ENCODE measurements around the gene ACAP2. TPM values are rescaled to one million over a fixed set of nuclear protein-coding genes. Genes with fewer than 3 reads are reported as not detected.

ACAP2 gene
- total RNA-seq, 4 donors from 2014 or later = 41.9 to 53.2 (median 48.0) TPM

DNA sequence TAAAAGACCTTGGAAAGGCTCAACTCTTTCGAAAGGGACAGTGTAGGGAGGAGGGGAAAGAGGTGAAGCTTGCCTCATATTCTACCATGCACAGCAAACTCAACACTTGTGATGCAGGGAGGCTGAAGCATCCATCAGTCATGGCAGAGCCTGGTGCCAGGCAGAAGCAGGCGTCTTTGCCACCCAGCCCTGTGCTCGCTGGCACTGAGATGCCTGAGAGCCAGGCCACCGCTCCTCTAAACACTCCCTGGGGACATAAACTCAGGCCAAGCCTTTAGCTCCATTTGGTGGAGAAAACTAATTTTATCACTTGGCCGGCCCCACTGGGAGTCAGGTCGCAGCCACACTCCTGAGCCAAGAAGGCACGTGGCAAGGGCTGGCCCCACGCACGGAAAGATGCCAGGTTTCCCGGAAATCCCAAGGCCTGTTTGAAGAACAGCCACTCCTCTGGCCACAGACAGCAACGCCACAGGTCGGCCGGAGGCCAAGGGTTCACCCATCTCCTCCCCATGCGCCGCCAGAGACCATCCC is 202.6 kb downstream of the ACAP2 start:
- H3K36me3 ChIP-seq = no peaks in the 10 kb centered on the region
- 40% methylated on average over 8 of the region's 15 CpGs for WGBS
- no peak for TF ChIP-seq EP300 (IDR thresholded peaks at IDR 0.05)
- TF ChIP-seq, protein P1, sequence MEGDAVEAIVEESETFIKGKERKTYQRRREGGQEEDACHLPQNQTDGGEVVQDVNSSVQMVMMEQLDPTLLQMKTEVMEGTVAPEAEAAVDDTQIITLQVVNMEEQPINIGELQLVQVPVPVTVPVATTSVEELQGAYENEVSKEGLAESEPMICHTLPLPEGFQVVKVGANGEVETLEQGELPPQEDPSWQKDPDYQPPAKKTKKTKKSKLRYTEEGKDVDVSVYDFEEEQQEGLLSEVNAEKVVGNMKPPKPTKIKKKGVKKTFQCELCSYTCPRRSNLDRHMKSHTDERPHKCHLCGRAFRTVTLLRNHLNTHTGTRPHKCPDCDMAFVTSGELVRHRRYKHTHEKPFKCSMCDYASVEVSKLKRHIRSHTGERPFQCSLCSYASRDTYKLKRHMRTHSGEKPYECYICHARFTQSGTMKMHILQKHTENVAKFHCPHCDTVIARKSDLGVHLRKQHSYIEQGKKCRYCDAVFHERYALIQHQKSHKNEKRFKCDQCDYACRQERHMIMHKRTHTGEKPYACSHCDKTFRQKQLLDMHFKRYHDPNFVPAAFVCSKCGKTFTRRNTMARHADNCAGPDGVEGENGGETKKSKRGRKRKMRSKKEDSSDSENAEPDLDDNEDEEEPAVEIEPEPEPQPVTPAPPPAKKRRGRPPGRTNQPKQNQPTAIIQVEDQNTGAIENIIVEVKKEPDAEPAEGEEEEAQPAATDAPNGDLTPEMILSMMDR (IDR thresholded peaks at IDR 0.05) = no peak
- no peak for TF ChIP-seq POLR2A (IDR thresholded peaks at IDR 0.05)
- no peak for TF ChIP-seq POLR2AphosphoS5 (IDR thresholded peaks at IDR 0.05)
- peak overlapping the region; percentile 84 for H3K27ac ChIP-seq
- H3K4me3 ChIP-seq = no peak overlapping the region
- peaks cover 33% of the 10 kb centered on the region for H3K4me1 ChIP-seq
- no peaks in the 10 kb centered on the region for H3K9me3 ChIP-seq
- H3K27me3 ChIP-seq = no peaks in the 10 kb centered on the region
- peak in 1 of 2 donors; percentile 81 for DNase-seq (ENCODE audit: low spot score in 2 of 2)

- TF ChIP-seq EP300 (IDR thresholded peaks at IDR 0.05) (no peak), POLR2AphosphoS5 (IDR thresholded peaks at IDR 0.05) (no peak), POLR2A (IDR thresholded peaks at IDR 0.05) (no peak)
- TF ChIP-seq, protein P1 (IDR thresholded peaks at IDR 0.05) = no peak
- Histone ChIP-seq H3K27me3 (no peaks in the 10 kb centered on the region), H3K36me3 (no peaks in the 10 kb centered on the region), H3K27ac (peak overlapping the region; percentile 84), H3K4me3 (no peak overlapping the region), H3K4me1 (peaks cover 33% of the 10 kb centered on the region), H3K9me3 (no peaks in the 10 kb centered on the region)
- WGBS = 79% methylated on average over 3 of the region's 3 CpGs
- peak in 1 of 2 donors; percentile 40 for DNase-seq (ENCODE audit: low spot score in 2 of 2)
Measured at GRCh38 chr3:195239121-195239520, 203.7 kb downstream of the ACAP2 start.

- H3K27ac ChIP-seq = peak overlapping the region; percentile 84
- H3K27me3 ChIP-seq = no peaks in the 10 kb centered on the region
- no peak overlapping the region for H3K4me3 ChIP-seq
- WGBS = 69% methylated on average over 10 of the region's 10 CpGs
- peak in 1 of 2 donors; percentile 81 for DNase-seq (ENCODE audit: low spot score in 2 of 2)
- peaks cover 33% of the 10 kb centered on the region for H3K4me1 ChIP-seq
- no peaks in the 10 kb centered on the region for H3K36me3 ChIP-seq
- TF ChIP-seq POLR2AphosphoS5 (IDR thresholded peaks at IDR 0.05) (peak in 1 of 3 donors; percentile 29), EP300 (IDR thresholded peaks at IDR 0.05) (peak; percentile 40)
- TF ChIP-seq, protein P1 (IDR thresholded peaks at IDR 0.05) = no peak
- no peaks in the 10 kb centered on the region for H3K9me3 ChIP-seq
Measured at GRCh38 chr3:195238586-195239118, 204.2 kb downstream of the ACAP2 start.

DNA sequence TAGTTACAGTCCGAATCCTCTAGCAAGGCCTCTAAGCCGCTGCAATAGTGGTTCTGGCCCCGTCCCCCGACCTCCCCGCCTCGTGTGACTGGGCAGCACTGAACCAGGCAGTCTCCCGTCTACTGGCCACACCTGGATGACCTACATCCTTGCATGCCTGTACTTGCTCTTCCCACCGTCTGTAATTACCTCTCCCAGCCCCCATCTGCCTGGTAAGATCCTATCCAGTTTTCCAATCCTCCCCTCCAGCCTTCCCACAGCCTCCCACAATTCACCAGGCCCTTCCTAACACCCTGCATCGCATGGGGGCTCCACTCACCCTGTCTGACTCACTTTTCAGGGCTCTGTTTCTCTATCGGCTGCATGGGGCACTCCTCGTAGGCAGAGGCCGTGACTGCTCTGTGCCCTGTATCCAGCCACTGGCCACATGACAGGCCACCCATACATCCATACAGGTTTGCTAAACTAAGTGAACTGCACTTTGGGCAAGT is 204.7 kb downstream of the ACAP2 start:
- no peak overlapping the region for H3K4me3 ChIP-seq
- no peaks in the 10 kb centered on the region for H3K36me3 ChIP-seq
- TF ChIP-seq, protein P1 (IDR thresholded peaks at IDR 0.05) = no peak
- TF ChIP-seq POLR2A (IDR thresholded peaks at IDR 0.05) (no peak), POLR2AphosphoS5 (IDR thresholded peaks at IDR 0.05) (no peak), EP300 (IDR thresholded peaks at IDR 0.05) (no peak)
- H3K4me1 ChIP-seq = peaks cover 33% of the 10 kb centered on the region
- peak in 1 of 2 donors; percentile 47 for DNase-seq (ENCODE audit: low spot score in 2 of 2)
- H3K9me3 ChIP-seq = no peaks in the 10 kb centered on the region
- 88% methylated on average over 12 of the region's 12 CpGs for WGBS
- H3K27me3 ChIP-seq = no peaks in the 10 kb centered on the region
- H3K27ac ChIP-seq = peak overlapping the region; percentile 84

DNA sequence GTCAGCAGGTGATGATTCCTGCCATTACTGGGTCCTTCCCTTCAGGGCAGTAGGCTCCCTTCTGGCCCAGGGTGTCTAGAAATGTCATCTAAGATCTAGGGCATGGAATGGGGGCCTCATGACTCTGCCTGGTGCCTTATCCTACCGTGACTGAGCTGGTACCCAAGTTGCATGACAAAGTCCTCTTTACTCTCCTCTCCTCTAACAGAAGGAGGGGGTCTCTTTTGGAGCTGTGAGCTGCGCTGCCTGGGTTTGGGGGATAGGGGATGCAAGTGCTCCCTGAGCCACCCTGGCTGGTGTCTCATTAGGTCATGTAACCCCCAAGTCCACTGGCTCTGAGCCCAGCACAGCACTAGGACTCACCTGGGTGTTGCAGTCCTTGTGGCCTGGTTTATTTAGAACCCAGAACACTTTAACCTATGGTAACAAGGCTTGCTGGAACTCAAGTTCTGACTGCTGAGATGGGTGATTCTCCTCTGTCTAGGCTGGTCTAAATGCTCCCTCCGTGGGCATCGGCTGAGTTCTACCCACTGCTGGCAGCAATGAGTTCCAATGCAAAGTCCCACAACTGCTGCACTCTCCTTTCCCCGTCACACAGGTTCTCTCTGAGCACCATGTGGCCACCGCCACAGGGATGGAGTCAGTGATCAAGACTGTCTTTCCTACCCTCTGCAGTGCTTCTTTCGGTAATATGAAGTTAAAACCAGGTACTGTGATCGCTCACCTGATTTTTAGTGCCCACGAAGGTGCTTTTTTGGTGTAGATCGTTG is 205.8 kb downstream of the ACAP2 start:
- WGBS = 96% methylated on average over 9 of the region's 10 CpGs
- DNase-seq (ENCODE audit: low spot score in 2 of 2) = peak; percentile 20 to 47

More for the DNA sequence above, 205.8 kb downstream of the ACAP2 start:
- H3K9me3 ChIP-seq = no peaks in the 10 kb centered on the region
- no peak overlapping the region for H3K4me3 ChIP-seq
- no peaks in the 10 kb centered on the region for H3K36me3 ChIP-seq
- H3K4me1 ChIP-seq = peaks cover 33% of the 10 kb centered on the region
- H3K27me3 ChIP-seq = no peaks in the 10 kb centered on the region
- TF ChIP-seq POLR2A (IDR thresholded peaks at IDR 0.05) (no peak), POLR2AphosphoS5 (IDR thresholded peaks at IDR 0.05) (no peak), EP300 (IDR thresholded peaks at IDR 0.05) (no peak)
- TF ChIP-seq, protein P1 (IDR thresholded peaks at IDR 0.05) = no peak
- H3K27ac ChIP-seq = no peak overlapping the region

Measured in suprapubic skin (tissue), 4 donors.